NCI-H1105 treated with DMSO at 0.1 percent for 48 hours (cell line): ENCODE measurements around the gene UBE2E3.
"Not testable (repeated sequence)": the region's sequence is repeated elsewhere in the genome, so short reads cannot be mapped to it uniquely, and the experiment has no call there.

ENCODE experiments used
- DNase-seq: peaks from one replicate; lab custom pipeline; 2025; lab: John Stamatoyannopoulos, UW

The UBE2E3 gene

GRCh38 chr2:181036445-181036844, 56.0 kb downstream of the UBE2E3 start:
- DNase-seq = no peak

GRCh38 chr2:181036848-181037603, 56.6 kb downstream of the UBE2E3 start:
- no peak for DNase-seq

DNA sequence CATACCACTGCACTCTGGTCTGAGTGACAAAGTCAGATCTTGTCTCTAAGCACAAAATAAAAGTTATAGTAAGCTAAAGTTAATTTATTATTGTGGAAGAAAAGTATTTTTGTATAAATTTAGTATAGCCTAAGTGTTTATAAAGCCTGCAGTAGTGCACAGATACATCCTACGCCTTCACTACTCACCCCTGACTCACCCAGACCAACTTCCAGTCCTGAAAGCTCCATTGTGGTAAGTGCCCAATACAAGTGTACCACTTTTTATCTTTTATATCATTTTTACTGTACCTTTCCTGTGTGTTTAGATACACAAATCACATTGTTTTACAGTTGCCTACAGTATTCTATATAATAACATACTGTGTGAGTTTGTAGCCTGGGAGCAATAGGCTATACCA, 57.5 kb downstream of the UBE2E3 start:
- DNase-seq = no peak

- no peak for DNase-seq
These were observed 58.4 kb downstream of the UBE2E3 start for GRCh38 chr2:181038796-181039195.

DNA sequence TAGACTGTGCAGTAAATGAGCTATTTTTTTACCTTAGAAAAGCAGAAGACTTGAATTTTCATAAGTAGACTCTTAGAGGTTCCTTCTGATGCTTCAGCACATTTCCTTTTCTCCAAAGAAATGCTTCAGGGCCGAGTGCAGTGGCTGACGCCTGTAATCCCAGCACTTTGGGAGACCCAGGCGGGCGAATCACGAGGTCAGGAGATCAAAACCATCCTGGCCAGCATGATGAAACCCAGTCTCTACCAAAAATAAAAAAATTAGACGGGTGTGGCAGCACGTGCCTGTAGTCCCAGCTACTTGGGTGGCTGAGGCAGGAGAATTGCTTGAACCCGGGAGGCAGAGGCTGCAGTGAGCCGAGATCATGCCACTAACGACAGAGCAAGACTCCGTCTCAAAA, 60.4 kb downstream of the UBE2E3 start:
- DNase-seq = not testable (repeated sequence)

DNA sequence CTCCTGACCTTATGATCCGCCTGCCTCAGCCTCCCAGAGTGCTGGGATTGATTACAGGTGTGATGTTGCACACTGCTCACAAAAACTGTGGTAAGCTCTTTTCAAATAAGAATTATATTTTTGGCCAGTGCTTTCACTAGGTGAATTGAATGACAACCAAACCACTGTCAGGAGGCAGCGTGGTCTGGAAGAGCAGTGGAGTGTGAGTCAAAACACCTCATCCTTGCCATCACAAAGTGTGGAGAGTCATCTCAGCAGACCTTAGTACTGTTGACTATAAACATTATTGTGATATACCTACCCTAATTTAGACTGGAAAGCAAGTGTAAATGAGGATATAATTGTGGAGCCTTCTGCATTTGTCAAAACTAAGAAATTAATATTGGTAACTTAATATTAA, 61.3 kb downstream of the UBE2E3 start:
- DNase-seq = no peak

- no peak for DNase-seq
These were observed 62.3 kb downstream of the UBE2E3 start for GRCh38 chr2:181042706-181043105.

GRCh38 chr2:181046833-181047232, 66.4 kb downstream of the UBE2E3 start:
- DNase-seq = no peak

DNA sequence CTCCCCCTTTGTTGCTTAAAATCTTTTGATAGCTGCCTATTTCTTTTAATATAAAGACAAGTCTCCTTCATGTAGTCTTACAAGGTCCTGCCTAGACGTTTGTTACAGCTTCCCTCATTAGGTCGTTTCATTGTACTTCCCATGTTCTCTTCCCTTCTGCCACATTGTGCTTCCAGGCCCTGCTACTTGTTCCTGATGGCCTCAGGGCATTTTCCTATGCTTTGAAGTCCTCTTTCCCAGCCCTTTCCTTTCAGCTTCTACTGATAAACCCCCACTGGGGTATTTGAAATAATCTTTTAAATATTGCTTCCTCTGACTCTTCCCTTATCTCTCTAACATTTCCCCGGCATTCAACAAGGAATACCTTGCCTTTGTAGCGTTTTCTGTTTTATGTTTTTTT, 67.4 kb downstream of the UBE2E3 start:
- no peak for DNase-seq

- no peak for DNase-seq
These were observed 71.6 kb downstream of the UBE2E3 start for GRCh38 chr2:181051861-181052522.

DNA sequence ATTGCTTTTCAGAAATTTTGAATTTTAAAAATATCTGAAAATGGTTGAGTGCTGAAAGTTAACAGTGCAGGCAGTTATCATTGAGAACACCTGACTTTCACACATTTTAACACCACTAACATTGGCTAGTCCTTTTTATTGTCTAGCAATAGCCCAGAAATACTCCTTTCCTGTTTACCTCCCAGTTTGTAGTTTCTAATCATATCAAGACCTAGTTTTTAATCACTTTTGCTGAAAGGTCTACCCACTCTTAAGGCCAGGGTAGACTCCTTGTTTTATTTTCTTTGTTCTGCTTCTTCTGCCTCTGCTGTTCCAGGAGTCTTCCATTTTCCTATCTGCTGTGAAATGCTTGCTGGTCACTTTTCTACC, 72.1 kb downstream of the UBE2E3 start:
- DNase-seq = no peak

DNA sequence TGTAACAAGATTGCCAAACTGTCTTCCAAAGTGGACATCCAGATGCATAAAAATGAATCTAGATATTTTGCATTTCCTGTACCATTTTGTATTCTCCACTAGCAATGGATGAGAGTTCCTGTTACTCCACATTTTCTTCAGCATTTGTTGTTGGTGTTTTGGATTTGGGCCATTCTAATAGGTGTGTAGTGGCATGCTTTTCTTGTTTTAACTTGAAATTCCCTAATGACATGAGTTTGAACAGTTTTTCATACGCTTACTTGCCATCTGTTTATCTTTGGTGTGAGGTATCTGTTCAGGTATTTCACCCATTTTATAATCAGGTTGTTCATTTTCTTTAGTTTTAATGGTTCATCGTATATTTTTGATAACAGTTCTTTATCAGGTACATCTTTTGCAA, 73.9 kb downstream of the UBE2E3 start:
- DNase-seq = no peak

- DNase-seq = no peak
These were observed 74.4 kb downstream of the UBE2E3 start for GRCh38 chr2:181054843-181055242.

GRCh38 chr2:181058378-181059269, 78.2 kb downstream of the UBE2E3 start:
- DNase-seq = no peak

DNA sequence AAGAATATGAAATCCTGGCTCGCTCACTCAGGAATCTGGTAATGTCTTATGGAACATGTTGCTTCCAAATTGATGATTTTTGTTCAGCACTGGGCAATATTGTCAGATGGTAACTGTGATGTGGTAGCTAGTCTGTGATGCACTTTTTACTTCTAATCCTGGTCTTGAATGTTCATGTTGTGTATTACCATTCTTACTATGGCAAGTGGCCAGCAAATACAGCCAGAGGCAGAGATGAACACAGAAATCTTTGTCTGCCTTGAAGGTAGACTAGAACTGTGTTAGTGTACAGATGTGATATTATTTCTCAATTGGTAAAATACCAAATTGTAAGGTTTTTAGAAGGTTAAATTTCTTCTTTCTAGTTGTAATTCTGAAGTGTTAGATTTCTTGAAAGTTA, 83.3 kb downstream of the UBE2E3 start:
- no peak for DNase-seq

DNA sequence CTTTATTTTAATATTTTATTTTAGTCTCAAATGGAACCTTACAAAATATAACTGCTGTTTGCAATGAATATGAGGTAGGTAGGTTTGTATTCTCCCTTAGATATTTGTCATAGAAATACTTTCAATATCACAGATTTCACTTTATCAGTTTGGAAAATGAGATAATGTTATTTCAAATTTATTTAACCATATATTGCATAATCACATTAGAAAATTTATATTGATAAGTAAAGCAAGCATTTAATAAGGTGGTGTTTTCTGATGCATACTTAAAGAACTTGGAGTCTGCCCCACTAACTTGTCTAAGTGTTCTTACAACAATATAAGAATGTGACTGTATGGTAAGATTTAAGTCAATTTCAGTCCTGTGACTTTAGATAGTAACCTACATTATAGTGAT, 85.1 kb downstream of the UBE2E3 start:
- DNase-seq = no peak

DNA sequence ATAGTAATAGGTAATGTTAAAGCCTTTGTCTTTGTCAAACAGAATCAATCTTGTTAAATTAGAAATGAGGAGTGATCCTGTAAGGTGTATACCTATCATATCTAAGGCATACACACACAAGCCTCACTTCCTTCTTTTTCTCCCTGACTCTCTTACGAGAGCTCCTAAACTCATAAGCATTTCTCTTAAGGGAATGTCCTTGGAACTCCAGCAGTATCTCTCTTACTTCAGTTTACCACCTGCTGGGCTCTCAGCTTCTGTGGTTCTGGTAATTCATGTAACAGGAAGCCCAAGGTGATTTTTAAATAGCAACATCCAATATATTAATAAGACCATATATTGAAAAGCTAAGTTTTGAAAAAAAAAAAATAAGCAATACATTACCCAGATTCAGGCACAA, 85.9 kb downstream of the UBE2E3 start:
- no peak for DNase-seq

- no peak for DNase-seq
These were observed 89.9 kb downstream of the UBE2E3 start for GRCh38 chr2:181070119-181070835.

GRCh38 chr2:181070836-181071200, 90.4 kb downstream of the UBE2E3 start:
- DNase-seq = no peak

DNA sequence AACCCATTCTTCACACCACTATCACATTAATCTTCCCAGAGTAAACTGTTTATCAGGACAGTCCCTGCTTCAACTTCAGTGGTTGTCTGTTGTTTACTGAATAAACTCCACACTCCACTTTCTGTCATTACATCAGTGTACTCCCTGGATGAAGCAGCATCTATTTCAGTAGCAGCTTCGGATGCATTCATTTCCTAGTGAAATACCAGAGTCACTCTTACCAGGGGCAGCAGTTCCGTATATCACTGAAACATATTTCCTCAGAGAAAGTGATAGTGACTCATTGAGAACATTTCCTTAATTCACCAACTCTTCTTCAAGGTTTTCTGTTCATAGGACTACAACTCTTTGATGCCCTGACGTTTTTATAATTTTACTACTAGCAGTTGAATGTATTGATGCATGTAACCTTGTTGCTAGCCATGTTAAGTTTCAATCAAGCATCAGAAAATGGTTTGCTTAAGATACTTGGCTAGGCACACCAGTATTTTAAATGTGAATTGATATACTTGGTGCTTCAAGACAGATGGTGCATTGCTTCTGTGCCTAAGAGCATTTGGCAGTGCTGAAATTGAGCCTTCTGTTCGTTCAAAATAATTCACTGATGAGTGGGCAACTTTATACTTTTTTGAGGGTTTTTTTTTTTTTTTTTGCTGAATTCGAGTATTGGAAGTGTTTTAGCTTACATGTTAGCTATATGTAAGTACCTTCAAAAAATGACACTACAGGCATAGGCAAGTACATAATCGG, 92.3 kb downstream of the UBE2E3 start:
- no peak for DNase-seq

- DNase-seq = no peak
These were observed 93.5 kb downstream of the UBE2E3 start for GRCh38 chr2:181073896-181074295.

GRCh38 chr2:181074457-181074856, 94.1 kb downstream of the UBE2E3 start:
- no peak for DNase-seq
